Germinal center (tissue), 1 donor: ENCODE measurements around the gene KIAA0825.
"Not testable (repeated sequence)": the region's sequence is repeated elsewhere in the genome, so short reads cannot be mapped to it uniquely, and the experiment has no call there.

Experiments
- DNase-seq: peaks from one replicate; pipeline ENCODE4 v3.0.0; 2012; ENCODE audit warnings: mixed read lengths, low spot score

The KIAA0825 gene

GRCh38 chr5:94175912-94176311, 442.5 kb downstream of the KIAA0825 start:
- no peak for DNase-seq

- no peak for DNase-seq
Observed at GRCh38 chr5:94174748-94175411, 443.5 kb downstream of the KIAA0825 start.

GRCh38 chr5:94173100-94173499, 445.3 kb downstream of the KIAA0825 start:
- no peak for DNase-seq

GRCh38 chr5:94171070-94171469, 447.3 kb downstream of the KIAA0825 start:
- DNase-seq: not testable (repeated sequence)

- DNase-seq: not testable (repeated sequence)
Observed at GRCh38 chr5:94170158-94170557, 448.2 kb downstream of the KIAA0825 start.

- no peak for DNase-seq
Observed at GRCh38 chr5:94168151-94168550, 450.3 kb downstream of the KIAA0825 start.

GRCh38 chr5:94161801-94162200, 456.6 kb downstream of the KIAA0825 start:
- no peak for DNase-seq

GRCh38 chr5:94159144-94159543, 459.3 kb downstream of the KIAA0825 start:
- DNase-seq: no peak

- DNase-seq: no peak
Observed at GRCh38 chr5:94157704-94158539, 460.5 kb downstream of the KIAA0825 start.

- no peak for DNase-seq
Observed at GRCh38 chr5:94154672-94155071, 463.7 kb downstream of the KIAA0825 start.

- DNase-seq: no peak
Observed at GRCh38 chr5:94153736-94154450, 464.5 kb downstream of the KIAA0825 start.

GRCh38 chr5:94143621-94144020, 474.8 kb downstream of the KIAA0825 start:
- not testable (repeated sequence) for DNase-seq

- DNase-seq: no peak
Observed at GRCh38 chr5:94140300-94140699, 478.1 kb downstream of the KIAA0825 start.

GRCh38 chr5:94130077-94130476, 488.3 kb downstream of the KIAA0825 start:
- no peak for DNase-seq

GRCh38 chr5:94125107-94125506, 493.3 kb downstream of the KIAA0825 start:
- DNase-seq: no peak

GRCh38 chr5:94116317-94116716, 502.1 kb downstream of the KIAA0825 start:
- not testable (repeated sequence) for DNase-seq

GRCh38 chr5:94113087-94113486, 505.3 kb downstream of the KIAA0825 start:
- no peak for DNase-seq

- DNase-seq: peak; percentile 93
Observed at GRCh38 chr5:94111209-94112004, 507.0 kb downstream of the KIAA0825 start.

- DNase-seq: no peak
Observed at GRCh38 chr5:94103514-94104245, 514.7 kb downstream of the KIAA0825 start.
